OCI-LY7 (cell line): ENCODE results near the gene PCDH12. TPM values are rescaled to one million over a fixed set of nuclear protein-coding genes. Genes with fewer than 3 reads are reported as not detected.

Source experiments
- BruUV-seq: library from RNA; stranded (reverse); fragments of 400-500 nt; replicated peaks from 2 replicates; lab custom pipeline; 2021; lab: Mats Ljungman, UMichigan
- CTCF ChIA-PET: fragments of 300-600 bp; sonication (Branson Sonifier 250); formaldehyde crosslinking; loops from one replicate; lab custom pipeline; 2022; ENCODE audit warnings: antibody characterized with exemption; ENCODE audit not compliant: unreplicated experiment; lab: Charles Lee
- POLR2A ChIA-PET: fragments of 300-600 bp; sonication (Branson Sonifier 250); formaldehyde crosslinking; loops from one replicate; lab custom pipeline; 2022; ENCODE audit warnings: antibody characterized with exemption; lab: Charles Lee
- DNase-seq: peaks from one replicate; pipeline ENCODE4 v3.0.0-alpha.2; 2015; ENCODE audit warnings: low spot score
- H2AFZ ChIP-seq: fragments of 200-600 bp; sonication (generic), shearing (Covaris generic); 2 replicates; pipeline ENCODE4 v1.6.1; 2014; ENCODE audit warnings: mild to moderate bottlenecking, antibody characterized with exemption, low read length, moderate library complexity
- H3K27ac ChIP-seq: fragments of 200-600 bp; sonication (generic); 2 replicates; pipeline ENCODE4 v1.5.1; 2014; ENCODE audit warnings: mixed run types, low read depth, mild to moderate bottlenecking, moderate library complexity, low read length, inconsistent platforms; ENCODE audit not compliant: poor library complexity, severe bottlenecking
- H3K36me3 ChIP-seq: fragments of 200-600 bp; sonication (generic); 2 replicates; pipeline ENCODE4 v1.6.1; 2014; ENCODE audit warnings: mild to moderate bottlenecking, antibody characterized with exemption, low read length, moderate library complexity, mixed read lengths; ENCODE audit not compliant: insufficient read depth
- H3K4me1 ChIP-seq: fragments of 200-600 bp; sonication (generic); 2 replicates; pipeline ENCODE4 v1.5.1; 2014; ENCODE audit warnings: mild to moderate bottlenecking, low read length; ENCODE audit not compliant: insufficient read depth, poor library complexity, severe bottlenecking
- H3K4me2 ChIP-seq: fragments of 200-600 bp; sonication (generic); 2 replicates; pipeline ENCODE4 v1.6.1; 2014; ENCODE audit warnings: mild to moderate bottlenecking, low read length
- H3K4me3 ChIP-seq: fragments of 200-600 bp; sonication (generic); 2 replicates; pipeline ENCODE4 v1.5.1; 2014; ENCODE audit warnings: mild to moderate bottlenecking, low read depth, low read length; ENCODE audit not compliant: poor library complexity, severe bottlenecking
- H3K79me2 ChIP-seq: fragments of 200-600 bp; sonication (generic); 2 replicates; pipeline ENCODE4 v1.6.1; 2016; ENCODE audit warnings: low read depth, mild to moderate bottlenecking, low read length, moderate library complexity, mixed read lengths; ENCODE audit not compliant: insufficient read depth
- H3K9me2 ChIP-seq: fragments of 200-600 bp; sonication (generic); 2 replicates; pipeline ENCODE4 v1.6.1; 2016; ENCODE audit warnings: mild to moderate bottlenecking, low read length, mixed read lengths; ENCODE audit not compliant: insufficient read depth
- H3K9me3 ChIP-seq: fragments of 200-600 bp; sonication (generic); 2 replicates; pipeline ENCODE4 v1.6.1; 2014; ENCODE audit warnings: mild to moderate bottlenecking, mixed run types, low read length, mixed read lengths
- H4K20me1 ChIP-seq: fragments of 200-600 bp; sonication (generic); 2 replicates; pipeline ENCODE4 v1.6.1; 2014; ENCODE audit warnings: mild to moderate bottlenecking, antibody characterized with exemption, low read length, moderate library complexity, mixed read lengths; ENCODE audit not compliant: insufficient read depth
- CTCF ChIP-seq: fragments of 200-600 bp; sonication (generic); conservative IDR thresholded peaks from 2 replicates; pipeline ENCODE4 v1.5.1; 2014; ENCODE audit warnings: mild to moderate bottlenecking, antibody characterized with exemption, low read length, moderate library complexity, mixed read lengths
- EZH2phosphoT487 ChIP-seq: fragments of 200-600 bp; sonication (generic); IDR thresholded peaks from 2 replicates; pipeline ENCODE4 v1.6.1; 2018; ENCODE audit warnings: low read depth, borderline replicate concordance, mild to moderate bottlenecking, mixed run types, antibody characterized with exemption, low read length, moderate library complexity, mixed read lengths
- intact Hi-C: fragments of 100-400 bp; cut with micrococcal nuclease; formaldehyde crosslinking; loops from one replicate; pipeline ENCODE4 v1.10.0; 2022; ENCODE audit not compliant: unreplicated experiment
- total RNA-seq, 2 experiments: library from RNA; depleted of rRNA in 1 of 2; stranded (reverse); fragments of >200 nt in 1 of 2; shearing (Covaris generic) in 1 of 2; gene quantifications; 2 replicates each; pipeline ENCODE4 v1.2.3, GENCODE V29; 2014 to 2022

PCDH12 gene
- total RNA-seq, 2 experiments from 2014 or later = 0.03 TPM; not detected in 1

- POLR2A ChIA-PET = no interaction called here
- H2AFZ ChIP-seq = no peak overlapping the region
- CTCF ChIA-PET = no interaction called here
- H3K9me3 ChIP-seq = no peaks in the 10 kb centered on the region
- no peaks in the 10 kb centered on the region for H4K20me1 ChIP-seq
- TF ChIP-seq EZH2phosphoT487 (no peak), CTCF (no peak)
- H3K79me2 ChIP-seq = no peaks in the 10 kb centered on the region
- no peaks in the 10 kb centered on the region for H3K4me1 ChIP-seq
- intact Hi-C loops = no loop called here
- BruUV-seq = no TSS peak
- no peak overlapping the region for H3K27ac ChIP-seq
- H3K36me3 ChIP-seq = peaks cover 79% of the 10 kb centered on the region
- H3K4me2 ChIP-seq = no peak overlapping the region
- no peak overlapping the region for H3K4me3 ChIP-seq
- no peaks in the 10 kb centered on the region for H3K9me2 ChIP-seq
- DNase-seq = no peak
Measured at GRCh38 chr5:141935538-141935937, 22.5 kb downstream of the PCDH12 start.

GRCh38 chr5:141934099-141934844, 23.7 kb downstream of the PCDH12 start:
- TF ChIP-seq EZH2phosphoT487 = no peak
- BruUV-seq = no TSS peak

GRCh38 chr5:141933151-141933550, 24.9 kb downstream of the PCDH12 start:
- H3K4me3 ChIP-seq = no peak overlapping the region
- H3K27ac ChIP-seq = no peak overlapping the region
- no peak for DNase-seq
- H4K20me1 ChIP-seq = no peaks in the 10 kb centered on the region
- no peaks in the 10 kb centered on the region for H3K9me2 ChIP-seq
- CTCF ChIA-PET = no interaction called here
- H3K4me1 ChIP-seq = no peaks in the 10 kb centered on the region
- TF ChIP-seq EZH2phosphoT487 (no peak), CTCF (no peak)
- H3K79me2 ChIP-seq = no peaks in the 10 kb centered on the region
- no peak overlapping the region for H3K4me2 ChIP-seq
- intact Hi-C loops = no loop called here
- no peaks in the 10 kb centered on the region for H3K9me3 ChIP-seq
- peaks cover 85% of the 10 kb centered on the region for H3K36me3 ChIP-seq
- POLR2A ChIA-PET = interaction anchor here (0.7 kb wide), 1 partner anchor 11 kb away, joined by 4 read pairs; no protein-coding TSS in a partner anchor
- H2AFZ ChIP-seq = no peak overlapping the region
- no TSS peak for BruUV-seq

More at GRCh38 chr5:141934099-141934844, 23.7 kb downstream of the PCDH12 start:
- Histone ChIP-seq H3K9me3 (no peaks in the 10 kb centered on the region), H3K4me3 (no peak overlapping the region), H3K9me2 (no peaks in the 10 kb centered on the region), H4K20me1 (no peaks in the 10 kb centered on the region), H3K4me1 (no peaks in the 10 kb centered on the region), H3K36me3 (peaks cover 84% of the 10 kb centered on the region), H3K4me2 (no peak overlapping the region), H2AFZ (no peak overlapping the region), H3K79me2 (no peaks in the 10 kb centered on the region), H3K27ac (no peak overlapping the region)
- intact Hi-C loops = no loop called here
- CTCF ChIA-PET = no interaction called here
- DNase-seq = no peak
- POLR2A ChIA-PET = no interaction called here
